Astrocyte of the spinal cord (primary cell): ENCODE data around the gene PLD6.

Source experiments
- DNase-seq: peaks from one replicate; pipeline ENCODE4 v3.0.0; 2011; ENCODE audit warnings: low read depth, low spot score
- H3K4me3 ChIP-seq: 2 replicates; pipeline ENCODE4 v1.5.1; 2011; ENCODE audit warnings: low read depth, mild to moderate bottlenecking, low read length, moderate library complexity
- CTCF ChIP-seq: IDR thresholded peaks from 2 replicates; pipeline ENCODE4 v1.5.1; 2012; ENCODE audit warnings: low read depth, mild to moderate bottlenecking, low read length, inconsistent platforms
- in situ Hi-C: cut with HindIII; loops from 2 replicates; pipeline ENCODE4 v1.10.0; 2017; ENCODE audit warnings: low sequenced_read_pairs

PLD6 gene

GRCh38 chr17:17207998-17208397 lies 1.9 kb upstream of the PLD6 start:
- TF ChIP-seq CTCF = no peak
- no peak for DNase-seq
- H3K4me3 ChIP-seq = no peak overlapping the region
- in situ Hi-C loops = no loop called here

- no peak for DNase-seq
- no peak for TF ChIP-seq CTCF
- in situ Hi-C loops = no loop called here
- no peak overlapping the region for H3K4me3 ChIP-seq
Observed at GRCh38 chr17:17206913-17207335, 791 bp upstream of the PLD6 start.

GRCh38 chr17:17205368-17206123 lies 587 bp downstream of the PLD6 start:
- no peak for TF ChIP-seq CTCF
- DNase-seq = peak; percentile 27
- in situ Hi-C loops = no loop called here
- H3K4me3 ChIP-seq = peak overlapping the region; percentile 39

GRCh38 chr17:17204635-17205231 lies 1.4 kb downstream of the PLD6 start:
- DNase-seq = no peak
- no peak for TF ChIP-seq CTCF
- in situ Hi-C loops = no loop called here
- peak overlapping the region; percentile 39 for H3K4me3 ChIP-seq

GRCh38 chr17:17204041-17204591 lies 2.0 kb downstream of the PLD6 start:
- no peak for DNase-seq
- in situ Hi-C loops = no loop called here

More at GRCh38 chr17:17204041-17204591, 2.0 kb downstream of the PLD6 start:
- no peak for TF ChIP-seq CTCF
- no peak overlapping the region for H3K4me3 ChIP-seq
